Activated effector memory CD4-positive, alpha-beta T cell treated with anti-CD3 and anti-CD28 coated beads, Interleukin-2, amount 50 U/mL, for 16 hours (primary cell): Measurements from ENCODE around the gene CHST3.
"Not testable (repeated sequence)": the region's sequence is repeated elsewhere in the genome, so short reads cannot be mapped to it uniquely, and the experiment has no call there.

Experiments
- DNase-seq: peaks from one replicate; pipeline ENCODE4 v3.0.0-alpha.2; 2020

CHST3 gene

DNA sequence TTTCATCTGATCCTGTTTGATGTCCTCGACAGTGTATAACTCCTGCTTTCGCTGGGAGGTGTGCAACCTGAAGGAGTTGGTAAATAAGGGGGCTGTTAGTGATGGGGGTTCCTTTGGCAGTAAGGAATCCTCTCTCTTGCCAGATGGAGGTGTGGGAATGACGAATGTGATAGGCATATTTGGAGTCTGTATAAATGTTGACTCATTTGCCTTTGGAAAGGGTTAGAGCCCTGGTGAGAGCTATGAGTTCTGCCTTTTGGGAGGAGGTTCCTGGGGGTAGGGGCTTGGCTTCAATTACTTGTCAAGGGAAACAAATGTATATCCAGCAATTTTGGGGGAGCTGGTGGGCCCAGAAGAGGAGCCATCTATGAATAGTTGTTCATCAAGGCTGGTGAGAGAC is 11.4 kb upstream of the CHST3 start:
- no peak for DNase-seq

DNA sequence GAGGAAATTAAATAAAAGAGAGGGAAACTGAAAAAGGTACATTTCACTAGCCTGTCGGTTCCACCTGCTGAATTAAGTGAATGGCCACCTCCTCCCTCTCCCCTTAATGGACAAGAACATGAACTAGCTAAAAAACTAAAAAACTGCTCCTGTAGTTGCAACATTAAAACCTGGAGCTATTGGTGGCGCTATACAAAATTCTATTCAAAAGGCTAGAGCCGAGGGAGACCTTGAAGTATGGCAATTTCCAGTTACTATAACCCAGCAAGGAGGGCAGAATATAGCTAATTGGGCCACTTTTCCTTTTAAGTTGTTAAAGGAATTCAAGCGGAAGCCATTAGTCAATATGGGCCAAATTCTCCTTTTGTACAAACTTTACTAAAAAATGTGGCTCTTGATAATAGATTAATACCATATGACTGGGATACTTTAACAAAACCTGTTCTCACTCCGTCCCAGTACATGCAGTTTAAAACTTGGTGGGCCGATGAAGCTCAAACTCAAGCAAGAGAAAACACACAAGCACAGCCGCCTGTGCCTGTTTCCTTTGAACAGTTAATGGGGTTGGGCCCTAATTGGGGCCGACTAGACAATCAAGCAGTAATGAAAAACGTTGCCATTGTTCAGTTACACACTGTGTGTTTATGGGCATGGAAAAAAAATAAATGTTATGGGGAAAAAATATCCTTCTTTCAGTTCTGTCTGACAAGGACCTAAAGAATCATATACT is 6.5 kb upstream of the CHST3 start:
- DNase-seq = no peak

DNA sequence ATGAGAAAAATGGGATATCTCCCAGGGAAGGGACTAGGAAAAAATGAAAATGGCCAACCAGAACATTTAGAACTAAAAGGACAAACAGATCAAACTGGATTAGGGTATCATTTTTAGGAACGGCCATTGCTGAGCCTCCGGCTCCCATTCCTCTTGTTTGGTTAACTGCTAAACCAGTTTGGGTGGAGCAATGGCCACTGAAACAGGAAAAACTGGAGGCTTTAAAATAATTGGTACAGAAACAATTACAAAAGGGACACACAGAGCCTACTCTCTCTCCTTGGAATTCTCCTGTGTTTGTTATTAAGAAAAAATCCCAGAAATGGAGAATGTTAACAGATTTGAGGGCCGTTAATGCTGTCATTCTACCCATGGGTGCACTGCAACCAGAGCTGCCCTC is 4.7 kb upstream of the CHST3 start:
- no peak for DNase-seq

DNA sequence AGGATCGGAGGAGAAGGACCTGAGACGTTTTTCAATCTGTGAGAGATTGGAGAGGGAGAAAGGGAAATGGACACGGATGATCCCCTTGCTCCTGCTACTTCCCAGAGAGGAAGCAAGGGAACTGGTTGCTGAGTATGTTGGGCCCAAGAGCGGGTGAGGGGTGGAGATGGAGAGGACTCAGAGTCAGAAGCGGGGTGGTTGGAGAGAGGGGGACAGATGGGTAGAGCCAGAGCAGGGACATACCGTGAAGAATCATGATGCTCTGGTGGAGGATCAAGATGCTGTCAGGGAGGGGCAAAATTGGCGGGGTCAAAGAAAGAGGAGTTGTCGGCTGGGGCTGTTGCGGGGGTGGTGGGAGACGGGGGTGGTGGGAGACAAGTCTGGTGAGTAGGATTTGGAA is 2.4 kb upstream of the CHST3 start:
- no peak for DNase-seq

DNA sequence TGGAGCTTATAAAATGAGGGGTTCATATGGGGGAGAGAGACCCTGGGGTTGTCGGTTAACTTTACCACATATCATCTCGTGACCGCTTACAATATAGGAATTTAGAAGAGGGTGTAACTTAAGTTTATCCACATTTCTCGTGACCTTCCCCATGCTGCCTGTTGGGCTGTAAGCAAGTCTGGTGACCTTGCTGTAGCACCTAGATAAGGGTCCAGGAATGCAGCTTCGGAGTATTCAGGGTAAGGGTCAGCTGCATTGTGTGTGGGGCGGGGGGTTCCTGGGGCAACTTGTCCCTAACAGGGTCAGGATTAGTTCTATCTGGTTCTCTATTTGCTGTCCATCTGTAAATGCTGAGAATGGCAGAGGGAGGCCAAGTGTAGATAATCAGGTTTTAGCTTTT is 1.3 kb upstream of the CHST3 start:
- DNase-seq = no peak

DNA sequence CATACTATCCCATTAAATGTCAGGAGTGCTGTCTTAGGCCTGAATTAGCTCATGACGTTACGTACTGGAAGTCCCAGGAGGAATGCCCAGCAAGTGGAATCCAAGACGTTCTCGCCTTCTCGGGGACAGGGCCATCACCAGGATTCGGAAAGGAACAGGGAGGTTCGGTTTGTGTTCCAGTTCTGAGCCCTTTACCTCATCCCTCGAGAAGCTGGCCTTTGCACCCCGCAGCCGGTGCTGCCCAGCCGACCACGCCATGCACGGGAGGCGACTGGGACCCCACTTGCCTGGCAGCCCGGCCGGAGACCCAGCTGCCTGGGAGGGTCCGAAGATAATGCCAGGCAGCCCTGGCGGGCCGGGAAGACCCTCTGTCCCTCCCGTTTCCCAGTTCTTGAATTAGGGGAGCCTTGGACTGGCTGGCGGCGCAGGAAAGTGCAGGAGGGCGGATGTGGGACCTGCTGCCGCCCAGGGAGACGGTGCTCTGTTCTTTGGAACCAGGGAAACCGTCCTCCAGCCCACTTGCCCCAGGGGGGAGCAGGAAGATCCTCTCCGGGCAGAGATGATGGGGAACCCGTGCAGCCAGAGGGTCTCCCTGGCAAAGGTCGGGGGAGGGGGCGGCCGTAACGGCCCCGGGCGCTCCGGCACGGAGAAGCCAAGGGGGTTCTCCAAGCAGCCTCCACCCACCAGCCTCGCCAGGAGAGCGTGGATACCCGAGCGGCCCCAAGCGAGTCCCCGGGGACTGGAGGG is 671 bp upstream of the CHST3 start:
- DNase-seq = no peak

DNA sequence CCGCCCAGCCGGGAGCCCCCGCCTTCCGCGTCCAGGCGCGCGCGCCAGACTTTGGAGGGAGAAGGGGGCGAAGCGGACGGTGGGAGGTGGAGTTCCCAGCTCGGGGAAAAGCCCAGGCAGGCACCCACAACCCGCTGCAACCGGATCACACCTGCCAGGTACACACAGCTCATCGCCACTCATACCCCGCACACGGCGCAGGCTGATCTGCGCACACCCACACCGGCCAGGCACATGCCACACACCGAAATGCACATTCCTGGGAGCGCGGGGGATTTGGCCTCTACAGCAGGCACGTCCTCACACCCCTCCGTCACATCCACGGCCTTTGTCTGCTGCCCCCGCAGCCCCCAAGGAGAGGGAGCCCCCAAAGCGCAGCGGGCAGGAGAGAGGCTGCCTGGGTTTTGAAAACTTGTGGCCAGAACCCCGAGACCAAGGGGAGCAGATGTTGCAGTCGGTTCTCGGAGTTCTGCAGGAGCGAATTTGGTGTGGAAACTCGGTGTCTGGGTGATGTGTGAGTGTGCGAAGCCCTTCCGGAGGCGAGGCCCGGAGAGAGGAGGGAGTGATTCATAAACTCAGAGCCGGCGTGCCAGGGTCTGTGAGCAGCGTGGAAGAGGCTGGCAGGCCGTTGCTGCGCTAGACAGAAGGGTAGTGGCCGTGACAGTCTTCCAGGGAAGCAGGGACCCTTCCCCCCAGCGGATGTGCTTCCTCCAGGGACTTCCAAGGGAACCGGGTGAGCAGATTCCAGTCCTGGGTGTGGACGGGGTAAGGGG is 734 bp downstream of the CHST3 start:
- peak; percentile 67 for DNase-seq

DNA sequence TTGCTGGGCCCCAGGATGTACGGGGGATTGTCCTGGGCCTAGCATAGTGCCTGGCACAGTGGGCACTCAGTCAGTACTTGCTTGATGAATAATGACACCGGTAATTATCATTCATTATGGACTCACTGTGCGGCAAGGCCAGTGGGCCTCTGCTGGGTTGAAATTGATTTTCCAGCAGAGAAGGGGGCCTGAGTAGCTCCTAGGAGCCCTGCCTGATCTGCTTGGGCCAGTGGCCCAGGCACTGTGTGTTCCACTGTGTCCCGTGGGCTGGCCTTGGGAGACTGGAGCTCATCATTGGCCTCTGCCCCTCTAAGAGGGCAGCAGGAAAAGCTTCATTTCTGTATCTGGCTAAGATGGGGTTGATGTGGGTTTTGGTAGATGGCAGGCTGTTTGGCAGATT is 1.4 kb downstream of the CHST3 start:
- DNase-seq = no peak

DNA sequence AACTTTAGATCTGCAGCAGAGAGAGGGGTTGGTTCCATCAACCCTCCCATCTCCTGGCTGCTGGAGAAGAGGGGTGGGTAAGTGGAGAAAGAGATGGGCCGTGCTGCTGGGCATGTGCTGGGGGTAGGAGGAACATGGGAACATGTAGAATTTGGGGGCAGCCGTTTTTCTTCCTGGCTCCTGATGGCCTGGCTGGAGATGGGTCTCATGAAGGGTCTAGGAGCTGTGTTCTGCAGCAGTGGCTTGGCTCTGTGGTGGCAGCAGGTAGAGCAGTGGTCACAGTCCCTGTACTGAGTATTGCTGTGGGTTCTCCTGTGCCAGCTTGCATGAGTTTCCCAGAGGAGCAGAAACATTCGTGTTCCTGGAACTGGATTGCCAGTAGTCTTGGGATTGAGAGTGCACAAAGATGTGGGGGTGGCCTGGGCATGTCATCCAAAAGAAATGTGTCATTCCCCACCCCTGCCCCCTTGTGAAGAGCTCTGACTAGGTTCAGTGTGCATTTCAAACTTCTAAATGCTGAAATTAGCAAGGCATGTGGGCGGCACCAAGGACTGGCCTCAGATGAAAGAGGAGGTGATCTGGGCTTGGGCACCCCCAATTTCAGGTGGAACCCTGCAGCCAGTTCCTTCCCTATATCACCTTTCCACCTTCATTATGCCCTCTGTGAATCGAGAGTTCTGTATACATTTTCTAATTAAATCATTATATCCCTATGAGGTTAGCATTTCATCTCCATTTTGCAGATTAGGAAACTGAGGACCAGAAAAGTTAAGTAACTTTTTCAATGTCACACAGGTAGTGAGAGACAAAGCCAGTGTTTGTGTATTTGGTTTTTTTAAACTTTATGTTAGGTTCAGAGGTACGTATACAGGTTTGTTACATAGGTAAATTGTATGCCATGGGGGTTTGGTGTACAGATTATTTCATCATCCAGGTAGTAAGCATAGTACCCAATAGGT is 2.1 kb downstream of the CHST3 start:
- no peak for DNase-seq

DNA sequence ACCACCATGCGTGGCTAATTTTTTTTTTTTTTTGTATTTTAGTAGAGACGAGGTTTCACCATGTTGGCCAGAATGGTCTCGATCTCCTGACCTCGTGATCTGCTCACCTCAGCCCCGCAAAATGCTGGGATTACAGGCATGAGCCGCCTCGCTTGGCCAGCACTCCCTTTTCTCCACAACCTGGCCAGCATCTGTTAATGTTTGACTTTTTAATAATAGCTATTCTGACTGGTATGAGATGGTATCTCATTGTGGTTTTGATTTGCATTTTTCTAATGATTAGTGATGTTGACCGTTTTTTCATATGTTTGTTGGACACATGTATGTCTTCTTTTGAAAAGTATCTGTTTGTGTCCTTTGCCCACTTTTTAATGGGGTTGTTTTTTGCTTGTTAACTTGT is 3.8 kb downstream of the CHST3 start:
- not testable (repeated sequence) for DNase-seq

DNA sequence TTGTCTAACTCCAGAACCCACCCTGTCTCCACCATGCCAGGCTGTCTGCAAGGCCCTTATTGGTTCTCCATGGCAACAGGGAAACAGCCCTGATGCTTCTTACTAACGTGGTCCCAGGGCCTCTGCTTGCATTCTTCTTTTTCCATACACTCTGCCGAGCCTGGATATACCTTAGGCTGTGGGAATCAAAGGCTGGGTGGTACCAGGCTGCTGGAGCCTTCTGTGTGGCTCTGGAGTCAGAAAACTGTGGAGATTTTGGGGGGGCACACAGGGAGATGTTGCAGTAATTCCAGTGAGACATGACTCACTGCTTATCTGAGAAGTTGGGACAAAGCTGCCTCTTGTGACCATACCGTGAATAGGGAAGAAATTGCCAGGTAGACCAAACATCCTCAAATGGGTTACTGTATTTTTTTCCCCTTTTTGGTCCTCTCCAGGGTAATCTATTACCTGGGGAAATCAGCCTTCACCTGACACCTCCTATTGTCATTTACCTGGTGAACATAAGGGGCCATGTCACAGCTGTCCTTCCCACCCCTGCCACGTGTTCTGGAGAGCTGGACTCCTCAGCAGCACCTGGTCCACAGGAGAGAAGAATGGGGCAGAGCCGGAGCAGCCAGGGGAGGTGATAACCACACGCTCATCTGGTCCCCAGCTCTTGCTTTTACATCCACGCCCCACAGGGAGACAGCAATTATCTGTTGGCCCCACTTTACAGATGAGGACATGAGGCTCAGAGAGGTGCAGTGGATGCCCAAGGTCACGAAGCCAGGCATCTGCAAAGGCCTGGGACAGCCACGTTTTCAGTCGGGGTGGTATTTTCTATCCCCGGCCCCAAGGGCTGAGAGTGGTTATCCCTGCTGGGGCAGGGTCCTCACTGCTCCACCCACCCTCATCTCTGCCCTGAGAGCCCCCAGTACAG is 4.6 kb downstream of the CHST3 start:
- DNase-seq = no peak

DNA sequence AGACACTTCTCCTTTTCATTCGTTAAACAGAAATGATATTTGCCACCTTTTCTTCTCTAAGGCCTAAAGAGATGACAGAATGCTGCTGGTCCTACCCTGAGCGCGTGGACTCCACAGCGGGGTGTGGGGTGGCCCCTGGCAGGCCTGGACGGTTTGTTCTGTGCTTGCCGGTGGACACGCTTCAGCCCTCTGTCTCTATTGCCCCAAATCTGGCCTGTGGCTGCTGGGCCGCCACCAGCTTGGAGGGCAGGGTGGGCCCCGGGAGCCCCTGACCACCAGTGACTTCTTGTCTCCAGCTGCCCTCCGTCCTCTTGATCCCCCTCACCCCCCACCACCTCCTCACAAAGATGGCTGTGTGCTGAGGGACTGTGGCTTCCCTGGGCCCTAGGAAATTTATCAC is 5.7 kb downstream of the CHST3 start:
- no peak for DNase-seq

DNA sequence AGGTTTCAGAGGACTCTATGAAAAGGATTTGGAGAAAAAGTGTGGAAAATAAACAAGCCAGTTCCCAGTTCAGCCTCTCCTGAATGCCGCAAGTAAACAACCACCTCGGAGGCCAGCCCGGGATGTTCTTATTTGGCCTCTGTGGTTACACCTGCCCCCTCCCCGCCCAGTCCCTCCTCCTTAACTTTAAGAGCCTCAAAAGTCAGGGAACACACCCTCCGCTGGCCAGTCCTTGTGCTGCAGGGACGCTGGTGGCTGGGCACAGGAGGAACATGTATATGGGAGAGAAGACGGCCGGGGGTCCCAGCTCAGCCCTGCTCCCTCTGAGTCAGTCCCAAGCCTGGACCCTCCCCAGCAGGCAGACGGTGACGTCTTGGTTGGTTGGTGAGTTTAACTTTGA is 6.1 kb downstream of the CHST3 start:
- DNase-seq = no peak

DNA sequence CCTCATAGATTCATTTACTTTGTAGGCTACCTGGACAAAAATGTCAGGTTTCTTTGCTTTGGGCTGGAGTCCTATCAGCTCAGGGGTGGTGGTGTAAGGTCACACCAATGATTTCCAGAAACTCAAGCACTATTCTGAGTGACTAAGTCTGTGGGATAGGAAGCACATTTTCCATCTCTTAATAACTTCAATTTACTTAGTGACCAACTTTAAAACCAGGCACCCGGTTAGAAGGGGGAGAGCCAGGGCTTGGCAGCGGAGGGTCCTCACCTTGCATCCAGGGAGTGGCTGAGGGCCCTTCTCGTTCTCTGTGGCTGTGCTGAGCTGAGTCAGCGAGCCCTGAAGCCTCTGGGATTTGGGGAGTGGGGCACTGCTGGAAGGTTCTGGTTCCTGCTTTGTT is 6.7 kb downstream of the CHST3 start:
- DNase-seq = no peak

DNA sequence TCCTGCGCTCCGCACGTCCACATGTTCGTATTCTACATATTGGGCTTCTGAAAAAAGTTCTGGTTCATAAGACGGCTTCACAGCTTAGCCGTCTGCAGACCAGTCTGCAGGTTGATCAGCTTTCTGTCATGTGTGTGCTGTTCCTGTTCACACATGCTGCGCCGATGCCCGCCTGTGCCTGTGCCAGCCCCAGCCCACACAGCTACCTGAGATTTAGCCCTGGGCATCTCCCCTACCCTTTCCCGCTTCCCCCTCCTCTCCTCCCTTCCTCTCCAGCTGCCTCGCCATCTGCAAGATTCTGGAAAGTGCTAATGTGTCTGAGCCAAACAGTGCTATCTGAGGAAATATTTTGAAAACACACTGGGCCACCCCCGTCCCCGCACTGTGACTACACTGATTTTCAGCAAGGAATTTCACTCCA is 7.1 kb downstream of the CHST3 start:
- no peak for DNase-seq

DNA sequence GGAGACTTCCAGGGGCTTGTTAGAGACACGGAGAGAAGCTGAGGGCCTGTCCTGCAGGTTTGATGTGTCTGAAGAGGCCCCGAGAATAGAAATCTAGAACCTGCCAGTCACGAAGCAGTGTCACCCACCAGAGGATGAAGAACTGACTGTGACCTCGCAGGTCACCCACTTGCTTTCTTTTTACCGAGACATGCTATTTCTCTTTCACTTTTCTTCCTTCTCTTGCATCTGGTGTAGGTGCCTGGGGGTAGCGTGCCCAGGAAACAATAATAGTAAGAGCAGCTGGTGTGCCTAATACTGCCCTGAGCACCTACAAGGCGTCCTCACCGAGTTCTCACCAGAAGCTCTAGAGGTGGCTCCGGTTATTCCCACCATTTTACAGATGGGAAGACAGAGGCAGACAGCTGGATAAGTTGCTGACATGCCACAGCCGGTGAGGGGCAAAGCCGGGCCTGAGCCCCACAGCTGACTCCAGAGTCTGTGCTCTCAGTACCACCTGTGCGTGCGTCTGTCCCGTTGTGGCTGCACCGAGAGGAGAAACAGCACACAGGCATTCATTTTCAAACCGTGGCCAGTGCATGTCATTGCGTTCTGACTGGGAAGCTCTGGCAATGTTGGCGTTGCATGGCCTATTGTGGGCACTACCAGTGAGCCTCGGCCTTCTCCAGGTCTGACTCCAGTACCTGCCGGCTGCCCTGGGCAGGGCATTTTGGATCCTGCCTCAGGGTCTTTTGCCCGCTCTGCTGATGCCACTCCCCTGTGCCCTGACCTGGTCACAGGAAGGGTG is 7.8 kb downstream of the CHST3 start:
- no peak for DNase-seq

DNA sequence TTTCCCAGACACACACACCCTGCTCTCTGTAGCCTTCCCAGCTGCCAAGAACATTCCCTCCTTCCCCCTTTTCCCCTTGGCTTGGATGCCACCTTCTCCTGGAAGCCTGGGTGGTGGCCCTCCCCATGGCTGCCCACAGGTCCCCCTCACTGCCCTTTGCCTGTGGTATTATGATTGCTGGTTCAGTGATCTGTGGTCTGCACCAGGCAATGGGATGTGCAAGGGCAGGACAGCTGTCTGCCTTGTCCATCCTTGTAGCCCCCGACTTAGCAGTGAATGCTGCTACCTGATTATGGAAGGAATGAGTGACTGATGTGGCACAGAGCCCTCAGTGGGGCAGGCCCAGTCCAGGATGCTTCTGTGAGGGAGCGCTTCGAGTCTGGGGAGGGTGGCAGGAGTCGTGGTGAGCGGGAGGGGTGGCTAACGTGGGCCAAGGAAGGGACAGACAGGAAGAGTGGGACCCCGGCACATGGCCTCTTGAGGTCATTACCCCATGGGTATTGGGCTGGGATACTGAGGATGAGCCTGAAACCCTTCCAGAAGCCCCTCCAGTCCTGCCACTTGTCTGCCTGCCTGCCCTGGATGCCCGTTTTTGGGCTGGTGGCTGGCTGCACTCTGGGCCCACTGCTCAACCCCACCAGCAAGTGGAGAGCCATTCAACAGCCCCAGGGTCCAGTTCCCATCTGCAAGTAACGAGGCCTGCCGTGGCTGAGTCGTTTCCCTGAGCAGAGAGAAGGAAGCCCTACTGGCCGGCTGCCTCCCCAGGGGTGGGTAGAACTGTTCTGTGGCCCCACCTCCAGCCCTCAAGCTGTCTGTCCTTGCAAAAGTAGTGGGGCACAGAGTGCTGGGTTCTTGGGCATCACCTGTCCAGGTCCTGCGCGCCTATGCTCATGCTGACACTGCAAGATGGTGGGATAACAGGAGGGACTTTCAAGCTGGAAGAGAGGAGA is 8.8 kb downstream of the CHST3 start:
- no peak for DNase-seq

DNA sequence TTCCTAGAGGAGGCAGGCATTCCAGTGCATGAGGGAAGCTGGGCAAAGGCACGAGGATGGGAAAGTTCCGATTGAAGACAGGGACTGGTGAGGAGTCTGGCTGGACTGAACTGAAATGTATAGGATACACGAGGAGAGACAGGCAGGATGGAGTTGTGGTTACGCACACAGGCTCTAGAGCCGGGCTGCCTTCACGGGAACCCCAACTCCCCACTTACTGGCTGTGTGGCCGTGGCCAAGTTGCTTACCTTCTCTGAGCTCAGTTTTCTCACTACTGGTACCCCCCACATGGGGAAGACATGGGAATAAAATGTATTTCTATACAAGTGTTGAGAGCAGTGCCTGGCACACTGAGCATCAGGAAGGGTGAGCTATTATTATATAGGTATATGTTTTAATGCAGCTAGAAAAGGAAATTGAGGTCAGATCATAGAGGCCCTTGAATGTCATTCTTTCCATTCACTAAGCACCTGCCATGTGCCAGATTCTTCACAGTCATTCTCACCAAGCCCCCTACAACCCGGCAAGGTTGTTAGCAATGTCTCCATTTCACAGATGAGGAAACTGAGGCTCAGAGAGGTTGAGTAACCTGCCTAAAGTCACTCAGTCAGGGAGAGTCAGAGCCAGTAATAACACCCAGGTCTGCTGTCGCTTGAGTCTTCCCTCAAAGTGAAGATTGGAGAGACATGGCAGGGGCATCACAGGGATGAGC is 9.7 kb downstream of the CHST3 start:
- DNase-seq = no peak

DNA sequence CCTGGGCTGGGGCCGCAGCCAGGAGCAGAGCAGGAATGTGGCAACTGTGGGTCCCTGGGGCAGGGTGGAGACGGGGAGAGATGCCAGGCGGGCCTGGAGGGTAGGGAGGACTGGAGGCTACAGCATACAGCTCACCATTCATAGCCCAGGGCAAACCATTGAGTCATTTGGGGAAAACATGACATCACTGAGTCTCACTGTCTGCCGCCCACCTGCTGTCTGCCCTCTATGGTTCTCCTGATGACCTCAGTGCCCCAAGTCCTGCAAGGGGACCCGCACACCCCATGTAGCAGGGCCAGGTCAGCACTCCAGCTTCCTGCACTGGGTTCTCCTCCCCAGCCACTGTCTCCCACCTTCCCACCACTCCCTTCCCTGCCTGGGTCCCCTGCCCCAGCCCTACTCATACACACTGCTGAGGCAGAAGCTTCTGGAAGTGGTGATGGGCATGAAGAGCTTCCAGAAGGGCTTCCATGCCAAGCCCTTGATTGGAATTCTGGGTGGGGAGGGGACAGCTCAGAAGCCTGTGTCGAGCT is 10.4 kb downstream of the CHST3 start:
- peak; percentile 74 for DNase-seq
